ENCODE measurements around the gene PDK2. TPM values are rescaled to one million over a fixed set of nuclear protein-coding genes. Genes with fewer than 3 reads are reported as not detected.
A peak's percentile ranks its signal among the peaks of the same experiment; 100 is the strongest.

The PDK2 gene
- total and polyA plus RNA-seq, 9 of the 15 experiments (the other 6 are each of a cell fraction or from before 2014, with no cell fraction given), result 0.03 to 2.5 (median 1.4) TPM

DNA sequence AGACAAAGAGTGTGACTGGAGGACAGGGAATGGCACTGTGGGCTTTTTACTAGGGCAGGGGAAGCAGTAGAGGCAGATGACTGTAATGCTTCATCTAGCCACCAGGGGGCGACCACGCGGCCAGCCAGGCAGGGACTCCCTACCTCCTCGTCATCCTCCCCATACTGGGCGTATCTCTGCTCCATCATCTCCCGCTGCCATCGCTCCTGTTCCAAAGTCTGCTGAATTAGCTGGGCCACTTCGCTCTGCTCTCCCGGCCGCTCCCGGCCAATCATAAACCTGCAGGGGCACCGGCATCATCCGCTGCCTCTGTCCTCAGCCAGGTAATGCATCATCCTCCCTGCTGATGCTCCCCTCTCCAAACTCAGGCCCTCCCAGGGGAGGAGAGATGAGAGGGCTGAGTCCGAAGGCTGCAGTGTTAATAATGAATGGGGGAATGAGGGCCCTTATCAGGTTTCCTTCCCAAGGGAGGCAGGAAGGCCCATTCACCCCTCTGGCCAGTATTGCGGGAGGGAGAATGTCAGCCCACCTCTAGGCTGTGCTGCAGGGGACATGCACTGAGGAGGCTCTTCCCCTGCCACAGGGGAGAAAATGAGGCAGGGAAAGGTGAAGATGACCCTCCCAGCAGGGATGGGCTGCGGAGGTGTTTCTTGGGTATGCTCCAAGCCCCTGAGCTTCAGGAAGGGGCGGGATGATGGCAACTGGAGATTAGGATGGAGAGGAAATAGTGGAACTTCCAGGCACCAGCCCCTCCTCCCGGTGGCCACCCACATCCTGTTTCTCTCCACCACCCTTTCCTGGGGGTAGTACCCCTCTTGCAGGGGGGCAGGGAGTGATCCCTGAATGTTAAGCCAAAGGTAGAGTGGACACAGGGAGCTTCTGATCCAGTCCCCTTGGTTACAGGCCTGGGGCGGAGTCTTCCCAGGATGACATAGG, 45.1 kb downstream of the PDK2 start (continued):
- TF ChIP-seq, protein P1, sequence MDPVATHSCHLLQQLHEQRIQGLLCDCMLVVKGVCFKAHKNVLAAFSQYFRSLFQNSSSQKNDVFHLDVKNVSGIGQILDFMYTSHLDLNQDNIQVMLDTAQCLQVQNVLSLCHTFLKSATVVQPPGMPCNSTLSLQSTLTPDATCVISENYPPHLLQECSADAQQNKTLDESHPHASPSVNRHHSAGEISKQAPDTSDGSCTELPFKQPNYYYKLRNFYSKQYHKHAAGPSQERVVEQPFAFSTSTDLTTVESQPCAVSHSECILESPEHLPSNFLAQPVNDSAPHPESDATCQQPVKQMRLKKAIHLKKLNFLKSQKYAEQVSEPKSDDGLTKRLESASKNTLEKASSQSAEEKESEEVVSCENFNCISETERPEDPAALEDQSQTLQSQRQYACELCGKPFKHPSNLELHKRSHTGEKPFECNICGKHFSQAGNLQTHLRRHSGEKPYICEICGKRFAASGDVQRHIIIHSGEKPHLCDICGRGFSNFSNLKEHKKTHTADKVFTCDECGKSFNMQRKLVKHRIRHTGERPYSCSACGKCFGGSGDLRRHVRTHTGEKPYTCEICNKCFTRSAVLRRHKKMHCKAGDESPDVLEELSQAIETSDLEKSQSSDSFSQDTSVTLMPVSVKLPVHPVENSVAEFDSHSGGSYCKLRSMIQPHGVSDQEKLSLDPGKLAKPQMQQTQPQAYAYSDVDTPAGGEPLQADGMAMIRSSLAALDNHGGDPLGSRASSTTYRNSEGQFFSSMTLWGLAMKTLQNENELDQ (CRISPR knock-in tag; IDR thresholded peaks at IDR 0.05; ENCODE audit: borderline replicate concordance), result no peak
- TF ChIP-seq ZNF57 (CRISPR knock-in tag; IDR thresholded peaks at IDR 0.05), result no peak
- TF ChIP-seq, protein P2, sequence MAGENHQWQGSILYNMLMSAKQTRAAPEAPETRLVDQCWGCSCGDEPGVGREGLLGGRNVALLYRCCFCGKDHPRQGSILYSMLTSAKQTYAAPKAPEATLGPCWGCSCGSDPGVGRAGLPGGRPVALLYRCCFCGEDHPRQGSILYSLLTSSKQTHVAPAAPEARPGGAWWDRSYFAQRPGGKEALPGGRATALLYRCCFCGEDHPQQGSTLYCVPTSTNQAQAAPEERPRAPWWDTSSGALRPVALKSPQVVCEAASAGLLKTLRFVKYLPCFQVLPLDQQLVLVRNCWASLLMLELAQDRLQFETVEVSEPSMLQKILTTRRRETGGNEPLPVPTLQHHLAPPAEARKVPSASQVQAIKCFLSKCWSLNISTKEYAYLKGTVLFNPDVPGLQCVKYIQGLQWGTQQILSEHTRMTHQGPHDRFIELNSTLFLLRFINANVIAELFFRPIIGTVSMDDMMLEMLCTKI (IDR thresholded peaks at IDR 0.05; ENCODE audit: partially characterized antibody), result no peak
- no peak for TF ChIP-seq FIP1L1 (IDR thresholded peaks at IDR 0.05; ENCODE audit: low read depth, low read length, poor library complexity, severe bottlenecking)
- TF ChIP-seq HCFC1 (IDR thresholded peaks at IDR 0.05; ENCODE audit: low read depth, low read length), result peak; percentile 33; the same call in 1 of the 2 replicates
- TF ChIP-seq ZNF444 (CRISPR knock-in tag; IDR thresholded peaks at IDR 0.05), result no peak
- TF ChIP-seq NFE2 (IDR thresholded peaks at IDR 0.05; ENCODE audit: low read depth), result peak; percentile 63
- no peak for TF ChIP-seq EZH2 (IDR thresholded peaks at IDR 0.05; ENCODE audit: borderline replicate concordance, low read depth, low read length)
- no peak for TF ChIP-seq TFAM (CRISPR knock-in tag; conservative IDR thresholded peaks at IDR 0.05)
- TF ChIP-seq HSF4 (CRISPR knock-in tag; IDR thresholded peaks at IDR 0.05; ENCODE audit: borderline replicate concordance), result no peak
- no peak for TF ChIP-seq SMAD2 (IDR thresholded peaks at IDR 0.05; ENCODE audit: low read depth, low read length)
- TF ChIP-seq COPS2 (conservative IDR thresholded peaks at IDR 0.05), result no peak
- no peak for TF ChIP-seq ADNP (tag; IDR thresholded peaks at IDR 0.05)
- TF ChIP-seq, protein P3, sequence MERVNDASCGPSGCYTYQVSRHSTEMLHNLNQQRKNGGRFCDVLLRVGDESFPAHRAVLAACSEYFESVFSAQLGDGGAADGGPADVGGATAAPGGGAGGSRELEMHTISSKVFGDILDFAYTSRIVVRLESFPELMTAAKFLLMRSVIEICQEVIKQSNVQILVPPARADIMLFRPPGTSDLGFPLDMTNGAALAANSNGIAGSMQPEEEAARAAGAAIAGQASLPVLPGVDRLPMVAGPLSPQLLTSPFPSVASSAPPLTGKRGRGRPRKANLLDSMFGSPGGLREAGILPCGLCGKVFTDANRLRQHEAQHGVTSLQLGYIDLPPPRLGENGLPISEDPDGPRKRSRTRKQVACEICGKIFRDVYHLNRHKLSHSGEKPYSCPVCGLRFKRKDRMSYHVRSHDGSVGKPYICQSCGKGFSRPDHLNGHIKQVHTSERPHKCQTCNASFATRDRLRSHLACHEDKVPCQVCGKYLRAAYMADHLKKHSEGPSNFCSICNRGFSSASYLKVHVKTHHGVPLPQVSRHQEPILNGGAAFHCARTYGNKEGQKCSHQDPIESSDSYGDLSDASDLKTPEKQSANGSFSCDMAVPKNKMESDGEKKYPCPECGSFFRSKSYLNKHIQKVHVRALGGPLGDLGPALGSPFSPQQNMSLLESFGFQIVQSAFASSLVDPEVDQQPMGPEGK (CRISPR knock-in tag; IDR thresholded peaks at IDR 0.05; ENCODE audit: borderline replicate concordance), result no peak
- TF ChIP-seq YY1 (IDR thresholded peaks at IDR 0.05; ENCODE audit: borderline replicate concordance in 1 of 3, control insufficient read depth in 1 of 3, extremely low read depth in 1 of 3, insufficient read depth in 3 of 3, insufficient read length in 1 of 3, insufficient replicate concordance in 2 of 3, low read depth in 1 of 3, low read length in 2 of 3), result peak in 2 of 3 experiments; percentile 25 to 56
- no peak for TF ChIP-seq SP2 (IDR thresholded peaks at IDR 0.05; ENCODE audit: extremely low read depth, low read depth, low read length, poor library complexity, severe bottlenecking)
- peak; percentile 32; the same call in 1 of the 2 replicates for TF ChIP-seq SP1 (CRISPR knock-in tag; IDR thresholded peaks at IDR 0.05)
- TF ChIP-seq ZSCAN32 (CRISPR knock-in tag; IDR thresholded peaks at IDR 0.05), result no peak
- TF ChIP-seq NFIX (CRISPR knock-in tag; IDR thresholded peaks at IDR 0.05; ENCODE audit: low read depth), result no peak
- TF ChIP-seq HNRNPLL (IDR thresholded peaks at IDR 0.05; ENCODE audit: low read depth, low read length, poor library complexity, severe bottlenecking), result no peak

Measured in K562 (cell line).